ENCODE data around the gene PCNP. TPM values are rescaled to one million over a fixed set of nuclear protein-coding genes. Genes with fewer than 3 reads are reported as not detected.

PCNP gene
- total and polyA plus RNA-seq, 9 of the 15 experiments (the other 6 are each of a cell fraction or from before 2014, with no cell fraction given), result 54.3 to 170 (median 150) TPM

- TF ChIP-seq TCF7 (IDR thresholded peaks at IDR 0.05; ENCODE audit: borderline replicate concordance) (0 out of 2 replicates have a peak, but pooled peaks have one; percentile 53), XRCC3 (IDR thresholded peaks at IDR 0.05) (no peak), NR1H2 (CRISPR knock-in tag; IDR thresholded peaks at IDR 0.05) (no peak), ZBED1 (IDR thresholded peaks at IDR 0.05) (peak; percentile 75; the same call in 1 of the 2 replicates), ESRRB (CRISPR knock-in tag; IDR thresholded peaks at IDR 0.05; ENCODE audit: borderline replicate concordance) (no peak), LARP7 (IDR thresholded peaks at IDR 0.05) (no peak), ZFP36 (IDR thresholded peaks at IDR 0.05; ENCODE audit: low read depth, low read length, partially characterized antibody) (peak; percentile 75), ZNF316 (IDR thresholded peaks at IDR 0.05) (no peak), RFX1 (IDR thresholded peaks at IDR 0.05) (no peak), THRB (CRISPR knock-in tag; conservative IDR thresholded peaks at IDR 0.05) (no peak), PML (IDR thresholded peaks at IDR 0.05; ENCODE audit: low read length) (peak; percentile 96), ZNF232 (CRISPR knock-in tag; IDR thresholded peaks at IDR 0.05) (peak; percentile 56; the same call in 1 of the 2 replicates), CEBPB (tag; IDR thresholded peaks at IDR 0.05) (no peak), SNAPC5 (CRISPR knock-in tag; IDR thresholded peaks at IDR 0.05) (no peak), GATAD2B (IDR thresholded peaks at IDR 0.05; ENCODE audit: borderline replicate concordance) (no peak), STAT6 (CRISPR knock-in tag; IDR thresholded peaks at IDR 0.05) (no peak), EP400 (IDR thresholded peaks at IDR 0.05) (peak; percentile 60; the same call in 1 of the 2 replicates), BRF2 (IDR thresholded peaks at IDR 0.05; ENCODE audit: borderline replicate concordance, insufficient read depth, insufficient read length) (no peak), STAT5B (CRISPR knock-in tag; IDR thresholded peaks at IDR 0.05) (no peak), ETV6 (IDR thresholded peaks at IDR 0.05; ENCODE audit: borderline replicate concordance in 1 of 2, low read depth in 2 of 2, low read length in 1 of 2) (0 out of 4 replicates have a peak, but pooled peaks of 1 of the 2 experiments have one; percentile 53), ETV6 (CRISPR knock-in tag; IDR thresholded peaks at IDR 0.05; ENCODE audit: borderline replicate concordance) (no peak), IRF2 (CRISPR knock-in tag; IDR thresholded peaks at IDR 0.05) (no peak), TFAP4 (CRISPR knock-in tag; IDR thresholded peaks at IDR 0.05; ENCODE audit: borderline replicate concordance) (peak; percentile 69)
Measured at GRCh38 chr3:101529816-101530685, 43.9 kb upstream of the PCNP start (continued).

All from K562 (cell line).